ENCODE results near the gene EFHC2.

GRCh38 chrX:44314259-44314734 is 29.2 kb downstream of the EFHC2 start:
- TF ChIP-seq EZH2 (IDR thresholded peaks at IDR 0.05; ENCODE audit: borderline replicate concordance, insufficient read depth, low read length, poor library complexity, severe bottlenecking), result no peak
- TF ChIP-seq MXI1 (conservative IDR thresholded peaks at IDR 0.05; ENCODE audit: poor library complexity, severe bottlenecking), result no peak
- TF ChIP-seq, protein P1, sequence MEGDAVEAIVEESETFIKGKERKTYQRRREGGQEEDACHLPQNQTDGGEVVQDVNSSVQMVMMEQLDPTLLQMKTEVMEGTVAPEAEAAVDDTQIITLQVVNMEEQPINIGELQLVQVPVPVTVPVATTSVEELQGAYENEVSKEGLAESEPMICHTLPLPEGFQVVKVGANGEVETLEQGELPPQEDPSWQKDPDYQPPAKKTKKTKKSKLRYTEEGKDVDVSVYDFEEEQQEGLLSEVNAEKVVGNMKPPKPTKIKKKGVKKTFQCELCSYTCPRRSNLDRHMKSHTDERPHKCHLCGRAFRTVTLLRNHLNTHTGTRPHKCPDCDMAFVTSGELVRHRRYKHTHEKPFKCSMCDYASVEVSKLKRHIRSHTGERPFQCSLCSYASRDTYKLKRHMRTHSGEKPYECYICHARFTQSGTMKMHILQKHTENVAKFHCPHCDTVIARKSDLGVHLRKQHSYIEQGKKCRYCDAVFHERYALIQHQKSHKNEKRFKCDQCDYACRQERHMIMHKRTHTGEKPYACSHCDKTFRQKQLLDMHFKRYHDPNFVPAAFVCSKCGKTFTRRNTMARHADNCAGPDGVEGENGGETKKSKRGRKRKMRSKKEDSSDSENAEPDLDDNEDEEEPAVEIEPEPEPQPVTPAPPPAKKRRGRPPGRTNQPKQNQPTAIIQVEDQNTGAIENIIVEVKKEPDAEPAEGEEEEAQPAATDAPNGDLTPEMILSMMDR (IDR thresholded peaks at IDR 0.05; ENCODE audit: poor library complexity, severe bottlenecking), result no peak
- TF ChIP-seq, protein P2, sequence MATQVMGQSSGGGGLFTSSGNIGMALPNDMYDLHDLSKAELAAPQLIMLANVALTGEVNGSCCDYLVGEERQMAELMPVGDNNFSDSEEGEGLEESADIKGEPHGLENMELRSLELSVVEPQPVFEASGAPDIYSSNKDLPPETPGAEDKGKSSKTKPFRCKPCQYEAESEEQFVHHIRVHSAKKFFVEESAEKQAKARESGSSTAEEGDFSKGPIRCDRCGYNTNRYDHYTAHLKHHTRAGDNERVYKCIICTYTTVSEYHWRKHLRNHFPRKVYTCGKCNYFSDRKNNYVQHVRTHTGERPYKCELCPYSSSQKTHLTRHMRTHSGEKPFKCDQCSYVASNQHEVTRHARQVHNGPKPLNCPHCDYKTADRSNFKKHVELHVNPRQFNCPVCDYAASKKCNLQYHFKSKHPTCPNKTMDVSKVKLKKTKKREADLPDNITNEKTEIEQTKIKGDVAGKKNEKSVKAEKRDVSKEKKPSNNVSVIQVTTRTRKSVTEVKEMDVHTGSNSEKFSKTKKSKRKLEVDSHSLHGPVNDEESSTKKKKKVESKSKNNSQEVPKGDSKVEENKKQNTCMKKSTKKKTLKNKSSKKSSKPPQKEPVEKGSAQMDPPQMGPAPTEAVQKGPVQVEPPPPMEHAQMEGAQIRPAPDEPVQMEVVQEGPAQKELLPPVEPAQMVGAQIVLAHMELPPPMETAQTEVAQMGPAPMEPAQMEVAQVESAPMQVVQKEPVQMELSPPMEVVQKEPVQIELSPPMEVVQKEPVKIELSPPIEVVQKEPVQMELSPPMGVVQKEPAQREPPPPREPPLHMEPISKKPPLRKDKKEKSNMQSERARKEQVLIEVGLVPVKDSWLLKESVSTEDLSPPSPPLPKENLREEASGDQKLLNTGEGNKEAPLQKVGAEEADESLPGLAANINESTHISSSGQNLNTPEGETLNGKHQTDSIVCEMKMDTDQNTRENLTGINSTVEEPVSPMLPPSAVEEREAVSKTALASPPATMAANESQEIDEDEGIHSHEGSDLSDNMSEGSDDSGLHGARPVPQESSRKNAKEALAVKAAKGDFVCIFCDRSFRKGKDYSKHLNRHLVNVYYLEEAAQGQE (IDR thresholded peaks at IDR 0.05; ENCODE audit: borderline replicate concordance), result no peak
